ENCODE results near the gene RPTOR.
"Not testable (repeated sequence)": the region's sequence is repeated elsewhere in the genome, so short reads cannot be mapped to it uniquely, and the experiment has no call there.

The RPTOR gene

DNA sequence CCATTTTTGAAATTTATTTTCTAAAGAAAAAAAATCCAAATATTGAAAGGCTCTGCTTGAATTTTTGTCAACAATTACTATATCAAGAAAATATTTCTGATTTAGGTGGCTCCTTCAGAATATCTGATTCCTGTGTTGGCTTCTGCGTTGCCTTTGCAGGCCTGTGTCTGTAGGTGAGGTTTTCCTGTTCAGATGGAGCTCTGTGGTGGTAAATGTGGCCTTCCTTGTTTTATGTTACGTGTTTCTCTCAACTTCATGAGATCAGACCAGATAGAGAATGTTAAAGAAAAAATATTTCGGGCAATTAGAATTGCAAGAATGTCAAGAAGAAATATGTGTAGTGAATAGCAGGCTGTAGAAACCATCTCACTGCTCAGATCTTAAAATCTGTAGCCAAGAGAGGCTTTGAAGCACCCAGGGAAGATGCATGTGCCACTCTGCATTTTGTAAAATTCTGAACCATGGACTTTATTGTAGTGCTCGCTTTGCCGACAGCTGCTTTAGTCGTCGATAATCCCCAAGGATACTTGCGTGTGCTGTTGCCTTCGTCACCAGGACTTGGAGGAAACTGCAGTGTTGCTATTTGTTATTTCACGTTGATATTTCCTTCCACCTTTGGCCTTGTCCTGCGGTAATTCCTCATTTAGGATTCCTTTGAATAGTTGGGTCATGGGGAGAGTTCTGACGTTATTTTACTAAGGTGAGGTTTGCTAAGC lies 69.9 kb downstream of the RPTOR start:
- DNase-seq (ENCODE audit: low read depth in 2 of 2, low spot score in 1 of 2): no peak

DNA sequence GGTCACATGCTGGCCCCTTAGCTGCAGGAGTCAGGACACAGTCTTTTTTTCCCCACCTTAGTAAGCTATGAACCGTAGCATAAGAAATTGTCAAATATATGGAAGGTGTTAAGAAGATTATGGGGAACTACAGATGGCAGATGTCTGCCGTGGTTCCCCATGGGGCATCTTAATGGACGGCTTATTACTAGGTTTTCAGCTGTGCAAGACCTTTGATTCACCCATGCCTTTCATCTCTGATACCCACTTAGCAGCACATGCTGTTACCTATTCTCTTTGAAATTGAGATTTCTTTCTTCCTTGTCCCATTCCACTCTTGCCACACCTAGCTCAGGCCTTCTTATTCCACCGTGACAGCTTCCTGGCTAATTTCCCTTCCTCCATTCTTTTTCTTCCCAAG lies 70.7 kb downstream of the RPTOR start:
- no peak for DNase-seq (ENCODE audit: low read depth in 2 of 2, low spot score in 1 of 2)

DNA sequence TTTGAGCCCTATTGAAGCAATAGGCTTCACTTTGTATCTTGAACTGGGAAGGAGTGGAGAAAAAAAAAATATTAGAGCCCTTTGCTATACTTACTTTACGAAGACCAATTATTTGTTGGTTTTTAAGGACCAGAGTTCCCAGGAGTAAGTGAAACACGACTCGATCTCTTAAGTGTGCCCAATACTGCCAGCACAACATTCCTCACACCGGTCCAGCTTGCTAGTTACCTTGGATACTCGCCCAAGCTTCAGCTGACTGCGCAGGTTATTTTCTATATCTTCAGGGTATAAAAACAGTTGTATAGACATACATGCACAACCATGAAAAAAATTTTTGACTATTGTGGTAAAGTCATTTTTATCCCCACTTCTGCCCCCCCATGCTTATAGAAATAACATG lies 72.1 kb downstream of the RPTOR start:
- DNase-seq (ENCODE audit: low read depth in 2 of 2, low spot score in 1 of 2): no peak

DNA sequence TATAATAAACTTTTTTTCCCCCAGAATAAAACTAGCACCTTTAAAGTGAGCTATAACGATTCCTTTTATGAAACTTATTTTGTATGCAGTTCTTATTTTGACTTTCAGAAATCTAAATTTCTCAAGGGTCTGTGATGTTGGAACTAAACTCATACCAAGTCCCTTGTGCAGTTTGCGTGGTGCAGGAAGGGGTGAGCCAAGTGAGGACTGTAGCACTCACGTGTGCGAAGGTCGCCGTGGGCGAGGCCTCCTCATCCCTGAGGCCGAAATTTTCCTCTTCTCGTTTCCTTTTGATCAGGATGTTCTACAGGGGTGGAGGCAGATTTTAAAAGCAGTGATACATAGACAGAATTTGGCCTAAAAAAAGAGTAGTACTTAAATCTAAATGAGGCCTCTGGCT lies 73.7 kb downstream of the RPTOR start:
- no peak for DNase-seq (ENCODE audit: low read depth in 2 of 2, low spot score in 1 of 2)

DNA sequence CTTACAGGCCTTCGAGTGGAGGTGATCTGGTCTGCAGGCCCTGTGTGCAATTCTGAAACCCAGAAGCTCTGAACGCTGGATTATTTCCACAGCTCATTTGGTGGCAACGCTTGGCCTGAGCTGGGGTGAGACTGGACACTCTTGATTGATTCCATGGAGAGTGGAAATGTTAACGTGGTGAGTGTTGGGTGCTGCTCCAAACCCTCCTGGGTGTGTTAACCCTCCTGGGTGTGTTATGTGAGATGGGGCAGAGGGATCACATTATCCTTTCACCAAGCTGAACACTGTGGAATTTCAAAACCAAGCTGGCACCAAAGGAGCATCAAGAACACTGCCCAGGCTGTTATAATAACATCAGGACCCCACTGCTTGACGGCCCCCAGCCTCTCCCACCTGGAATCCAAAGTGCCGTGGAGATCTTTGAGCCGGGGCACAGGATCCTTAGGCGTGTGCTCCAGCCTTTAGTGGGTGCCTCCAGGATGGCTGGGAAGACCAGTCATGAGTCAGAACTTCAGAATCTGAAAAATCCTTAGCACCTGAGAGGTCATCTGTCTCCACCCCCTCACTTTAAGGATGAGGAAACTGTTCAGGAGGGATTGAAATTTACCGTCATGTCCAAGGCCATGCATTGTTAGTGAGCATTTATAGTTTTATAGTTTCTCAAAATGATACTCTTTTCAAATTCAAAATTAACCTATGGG lies 75.0 kb downstream of the RPTOR start:
- DNase-seq (ENCODE audit: low read depth in 2 of 2, low spot score in 1 of 2): no peak

DNA sequence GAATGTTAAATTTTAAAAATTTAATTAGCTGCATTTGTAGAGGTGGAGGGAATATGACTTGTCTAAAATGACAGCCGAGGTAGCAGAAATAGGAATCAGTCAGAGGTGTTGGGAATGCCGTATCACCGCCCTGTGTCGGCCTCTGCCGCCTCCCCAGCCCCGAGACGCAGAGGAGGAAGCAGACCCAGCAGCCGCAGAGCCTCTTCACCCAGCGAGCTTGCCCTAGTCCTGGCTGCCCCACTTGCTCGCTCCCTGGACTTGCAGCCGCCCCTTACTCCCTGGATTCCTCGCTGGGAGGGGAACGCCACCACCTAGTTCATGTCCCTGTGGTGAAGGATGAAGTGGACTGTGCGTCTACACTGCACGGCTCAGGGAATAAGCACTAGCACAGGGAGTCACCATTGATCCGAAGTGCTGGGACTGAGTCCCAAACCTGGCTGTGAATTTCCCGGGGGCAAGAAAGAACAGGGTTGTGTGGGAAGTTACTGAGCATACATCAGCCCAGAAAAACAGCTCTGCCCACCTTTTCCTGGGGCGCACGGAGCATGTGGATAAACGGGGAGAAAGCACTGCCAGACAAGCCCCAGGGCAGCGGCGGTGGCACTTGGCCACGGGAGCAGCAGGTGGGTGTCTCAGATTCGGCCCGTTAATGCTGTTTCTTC lies 76.8 kb downstream of the RPTOR start:
- no peak for DNase-seq (ENCODE audit: low read depth in 2 of 2, low spot score in 1 of 2)

DNA sequence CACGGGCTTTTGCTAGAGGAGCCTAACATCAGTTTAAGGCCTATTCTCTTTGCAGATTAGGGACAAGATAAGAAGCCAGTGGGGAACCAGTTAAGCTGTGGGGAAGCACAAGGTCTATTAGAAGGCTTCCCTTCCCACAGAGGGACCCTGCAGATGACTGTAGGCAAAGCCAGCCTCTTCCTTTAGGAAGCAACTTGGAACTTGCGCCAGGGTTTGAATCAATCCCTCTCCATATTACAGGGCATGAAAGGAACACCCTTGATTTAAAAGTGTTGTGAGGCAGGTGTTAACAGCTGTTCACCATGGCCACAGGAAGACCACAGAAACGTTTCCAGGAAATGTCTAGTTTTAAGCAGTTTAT lies 77.3 kb downstream of the RPTOR start:
- no peak for DNase-seq (ENCODE audit: low read depth in 2 of 2, low spot score in 1 of 2)

DNA sequence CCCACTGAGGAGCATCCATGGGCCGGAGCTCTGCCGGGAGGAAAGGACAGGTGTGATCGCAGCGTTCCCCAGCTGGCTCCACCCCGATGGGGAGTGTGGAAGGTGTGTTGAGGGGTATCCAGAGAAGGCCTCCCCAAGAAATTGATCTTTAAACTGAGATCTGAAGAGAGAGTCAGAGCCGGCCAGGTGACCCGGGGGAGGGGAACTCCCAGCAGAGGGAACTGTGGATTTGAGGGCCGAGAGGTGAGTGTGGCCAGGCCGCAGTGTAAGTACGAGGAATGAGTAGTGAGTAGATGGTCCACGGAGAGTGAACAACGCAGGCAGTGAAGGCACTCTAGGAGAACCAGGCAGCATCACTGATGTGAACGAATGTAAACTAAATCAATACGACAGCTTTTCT lies 80.2 kb downstream of the RPTOR start:
- DNase-seq (ENCODE audit: low read depth in 2 of 2, low spot score in 1 of 2): no peak

DNA sequence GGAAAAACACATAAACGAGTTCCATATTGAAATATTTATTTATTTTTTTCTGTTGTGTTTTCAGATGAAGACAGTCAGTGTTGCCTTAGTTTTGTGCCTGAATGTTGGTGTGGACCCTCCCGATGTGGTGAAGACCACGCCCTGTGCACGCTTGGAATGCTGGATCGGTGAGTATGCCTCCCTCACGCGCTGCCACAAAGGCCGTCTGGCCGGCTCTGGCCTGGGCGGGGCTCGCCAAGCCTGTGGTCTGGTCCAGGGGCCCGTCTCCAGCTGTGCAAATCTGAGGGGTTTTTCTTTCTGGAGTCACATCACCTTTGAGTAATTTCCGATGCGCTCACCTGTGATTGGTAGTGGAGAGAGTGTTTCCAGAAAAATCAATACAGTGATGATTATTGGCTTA lies 81.0 kb downstream of the RPTOR start:
- DNase-seq (ENCODE audit: low read depth in 2 of 2, low spot score in 1 of 2): no peak

DNA sequence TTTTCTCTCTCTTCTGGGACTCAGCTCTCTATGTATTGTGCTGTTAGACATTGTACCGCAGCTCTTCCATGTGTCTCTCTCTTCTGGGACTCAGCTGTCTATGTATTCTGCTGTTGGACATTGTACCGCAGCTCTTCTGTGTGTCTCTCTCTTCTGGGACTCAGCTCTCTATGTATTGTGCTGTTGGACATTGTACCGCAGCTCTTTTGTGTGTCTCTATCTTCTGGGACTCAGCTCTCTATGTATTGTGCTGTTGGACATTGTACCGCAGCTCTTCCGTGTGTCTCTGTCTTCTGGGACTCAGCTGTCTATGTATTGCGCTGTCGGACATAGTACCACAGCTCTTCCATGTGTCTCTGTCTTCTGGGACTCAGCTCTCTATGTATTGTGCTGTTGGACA lies 84.2 kb downstream of the RPTOR start:
- DNase-seq (ENCODE audit: low read depth in 2 of 2, low spot score in 1 of 2): not testable (repeated sequence)

DNA sequence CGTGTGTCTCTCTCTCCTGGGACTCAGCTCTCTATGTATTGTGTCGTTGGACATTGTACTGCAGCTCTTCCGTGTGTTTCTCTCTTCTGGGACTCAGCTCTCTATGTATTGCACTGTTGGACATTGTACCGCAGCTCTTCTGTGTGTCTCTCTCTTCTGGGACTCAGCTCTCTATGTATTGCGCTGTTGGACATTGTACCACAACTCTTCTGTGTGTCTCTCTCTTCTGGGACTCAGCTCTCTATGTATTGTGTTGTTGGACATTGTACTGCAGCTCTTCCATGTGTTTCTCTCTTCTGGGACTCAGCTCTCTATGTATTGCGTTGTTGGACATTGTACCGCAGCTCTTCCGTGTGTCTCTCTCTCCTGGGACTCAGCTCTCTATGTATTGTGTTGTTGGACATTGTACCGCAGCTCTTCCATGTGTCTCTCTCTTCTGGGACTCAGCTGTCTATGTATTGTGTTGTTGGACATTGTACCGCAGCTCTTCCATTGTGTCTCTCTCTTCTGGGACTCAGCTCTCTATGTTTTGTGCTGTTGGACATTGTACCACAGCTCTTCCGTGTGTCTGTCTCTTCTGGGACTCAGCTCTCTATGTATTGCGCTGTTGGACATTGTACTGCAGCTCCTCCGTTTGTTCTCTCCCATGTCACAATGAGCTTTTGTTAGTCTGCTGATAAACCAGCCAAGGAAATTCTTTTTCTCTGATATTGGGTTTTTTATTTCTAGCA lies 84.8 kb downstream of the RPTOR start:
- no peak for DNase-seq (ENCODE audit: low read depth in 2 of 2, low spot score in 1 of 2)

DNA sequence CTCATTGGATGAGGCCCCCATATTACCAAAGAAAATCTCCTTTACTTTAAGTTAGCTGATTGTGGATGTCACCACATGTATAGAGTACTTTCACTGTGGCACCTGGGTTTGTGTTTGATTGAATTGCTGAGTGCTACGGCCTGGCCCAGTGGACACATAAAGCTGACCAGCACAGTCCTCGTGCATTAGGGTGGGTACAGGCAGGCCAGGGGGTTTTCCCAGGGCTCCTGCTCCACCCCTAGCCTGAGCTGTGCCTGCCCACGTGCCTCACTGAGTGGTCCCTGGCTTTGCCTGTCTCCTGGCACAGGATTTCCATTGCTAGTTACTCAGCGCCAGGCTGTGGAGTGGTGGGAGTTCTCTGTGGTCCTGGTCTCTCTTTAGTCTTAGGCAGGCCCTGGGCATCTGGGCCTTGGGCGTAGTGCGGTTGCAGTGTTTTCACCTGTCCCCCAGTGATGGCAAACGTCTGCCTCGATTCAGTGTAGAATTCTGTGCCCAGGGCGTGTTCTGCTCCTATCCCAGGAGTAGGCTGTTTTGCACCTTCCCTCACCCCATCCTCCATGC lies 86.0 kb downstream of the RPTOR start:
- DNase-seq (ENCODE audit: low read depth in 2 of 2, low spot score in 1 of 2): no peak

DNA sequence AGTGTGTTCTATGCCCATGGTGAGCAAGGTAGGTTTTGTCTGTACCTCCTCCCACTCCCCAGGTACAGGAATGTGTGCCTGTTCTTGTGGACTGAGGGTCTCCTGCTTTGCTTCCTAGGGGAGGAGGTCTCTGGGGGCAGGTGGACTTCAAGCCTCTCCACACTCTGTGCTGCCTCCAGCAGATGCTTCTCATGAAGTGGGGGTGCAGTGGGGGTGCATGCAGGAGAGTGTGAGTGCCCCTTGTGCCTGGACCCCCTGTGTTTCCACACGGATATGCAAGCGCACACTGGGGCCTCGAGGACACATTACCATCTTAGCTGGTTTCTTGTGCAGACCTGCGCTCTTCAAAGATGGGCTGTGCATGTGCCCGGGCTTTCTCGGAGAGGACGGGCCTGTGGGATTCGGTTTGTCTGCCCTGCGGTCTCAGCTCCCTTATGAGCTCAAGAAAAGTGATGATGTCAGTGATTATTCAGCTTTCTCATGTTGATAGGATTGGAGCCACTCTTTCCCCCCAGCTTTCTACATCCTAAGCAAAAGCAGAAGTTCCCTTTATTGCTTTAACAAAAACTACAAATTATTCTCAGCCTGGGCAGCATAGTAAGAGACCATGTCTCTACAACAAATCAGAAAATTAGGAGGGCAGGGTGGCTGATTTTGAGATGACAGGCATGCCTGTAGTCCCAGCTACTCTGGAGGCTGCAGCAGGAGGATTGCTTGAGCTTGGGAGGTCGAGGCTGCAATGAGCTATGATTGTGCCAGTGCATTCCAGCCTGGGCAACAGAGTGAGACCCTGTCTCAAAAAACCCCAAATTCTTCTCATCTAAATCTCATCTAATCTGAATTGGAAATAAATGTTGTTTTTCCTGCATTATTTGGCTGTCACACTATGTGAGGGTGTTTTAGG lies 86.8 kb downstream of the RPTOR start:
- no peak for DNase-seq (ENCODE audit: low read depth in 2 of 2, low spot score in 1 of 2)

DNA sequence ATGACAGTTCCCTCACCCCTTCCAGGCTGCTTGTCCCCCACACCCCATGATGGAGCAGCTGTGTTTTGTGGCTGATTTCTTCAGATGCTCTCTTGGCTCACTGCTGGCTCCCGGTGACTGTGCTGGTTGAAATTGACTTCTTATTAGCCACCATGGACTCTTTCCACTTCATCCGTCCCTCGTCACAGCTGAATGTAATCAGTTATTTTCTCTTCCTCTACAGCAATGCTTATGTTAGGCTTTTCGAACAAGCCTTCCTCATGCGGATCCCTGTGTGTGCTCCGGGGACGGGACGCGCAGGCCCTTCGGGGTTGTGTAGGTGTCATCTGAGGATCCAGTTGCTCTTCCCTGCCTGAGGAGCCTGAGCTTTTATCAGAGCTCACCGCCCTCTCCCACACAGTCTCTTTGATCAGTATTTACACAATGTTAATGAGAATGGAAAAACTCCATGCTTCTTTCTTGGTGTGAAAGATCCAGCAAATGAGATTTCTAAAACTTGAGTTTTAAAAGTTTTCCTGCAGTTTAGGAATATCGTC lies 87.5 kb downstream of the RPTOR start:
- no peak for DNase-seq (ENCODE audit: low read depth in 2 of 2, low spot score in 1 of 2)

DNA sequence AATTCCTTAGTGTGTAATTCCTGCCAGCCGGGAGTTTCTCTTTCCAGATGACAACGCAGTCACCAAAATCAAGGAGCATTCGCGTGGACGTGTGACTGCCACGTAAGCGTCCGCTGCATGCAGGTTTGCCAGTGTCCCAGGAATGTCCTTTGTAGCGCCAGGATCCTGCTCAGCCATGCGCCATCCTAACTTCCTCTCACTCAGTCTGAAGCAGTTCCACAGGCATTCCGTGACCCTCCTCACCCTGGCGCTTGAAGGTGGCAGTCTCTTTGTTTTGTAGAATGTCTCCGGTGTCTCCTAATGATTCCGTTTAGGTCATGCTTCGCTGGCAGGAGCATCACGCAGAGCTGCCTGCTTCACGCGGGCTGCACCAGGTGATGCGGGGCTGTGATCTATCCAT lies 88.6 kb downstream of the RPTOR start:
- DNase-seq (ENCODE audit: low read depth in 2 of 2, low spot score in 1 of 2): no peak

DNA sequence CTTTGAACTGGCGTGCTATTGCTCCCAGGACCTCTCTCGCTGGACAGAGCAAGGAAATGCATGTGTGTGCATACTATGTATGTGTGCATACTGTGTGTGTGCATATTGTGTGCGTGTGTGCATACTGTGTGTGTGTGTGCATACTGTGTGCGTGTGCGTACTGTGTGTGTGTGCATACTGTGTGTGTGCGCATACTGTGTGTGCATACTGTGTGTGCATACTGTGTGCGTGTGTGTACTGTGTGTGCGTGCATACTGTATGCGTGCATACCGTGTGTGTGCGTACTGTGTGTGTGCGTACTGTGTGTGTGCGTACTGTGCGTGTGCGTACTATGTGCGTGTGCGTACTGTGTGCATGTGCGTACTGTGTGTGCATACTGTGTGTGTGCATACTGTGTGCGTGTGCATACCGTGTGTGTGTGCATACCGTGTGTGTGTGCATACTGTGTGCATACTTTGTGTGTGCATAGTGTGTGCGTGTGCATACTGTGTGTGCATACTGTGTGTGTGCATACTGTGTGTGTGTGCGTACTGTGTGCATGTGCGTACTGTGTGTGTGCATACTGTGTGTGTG lies 89.4 kb downstream of the RPTOR start:
- DNase-seq (ENCODE audit: low read depth in 2 of 2, low spot score in 1 of 2): no peak

DNA sequence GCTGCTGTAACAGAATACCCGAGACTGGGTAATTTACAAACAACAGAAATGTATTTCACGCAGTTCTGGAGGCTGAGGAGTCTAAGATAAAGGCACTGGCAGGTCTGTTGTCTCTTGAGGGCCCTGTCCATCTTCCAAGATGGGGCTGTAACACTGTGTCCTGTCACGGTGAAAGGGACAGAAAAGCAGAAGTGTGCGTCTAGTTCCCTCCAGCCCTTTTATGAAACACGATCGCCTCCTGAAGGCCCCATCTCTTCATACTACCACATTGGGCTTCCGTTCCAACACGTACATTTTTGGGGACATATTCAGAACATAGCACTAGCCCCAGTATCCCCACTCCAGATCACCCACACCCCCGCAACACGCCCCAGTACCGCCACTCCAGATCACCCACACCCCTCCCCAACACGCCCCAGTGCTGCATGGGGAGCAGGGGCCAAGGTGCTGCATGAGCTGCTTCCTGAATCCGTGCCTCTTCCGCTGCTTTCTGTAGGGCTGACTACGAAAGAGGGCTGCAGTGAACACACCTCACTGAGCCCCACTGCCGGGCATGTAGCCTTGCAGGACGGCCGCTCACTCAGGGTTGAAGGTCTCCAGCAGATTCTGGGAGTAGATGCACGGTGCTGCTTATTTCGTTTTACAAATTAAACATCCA lies 91.9 kb downstream of the RPTOR start:
- no peak for DNase-seq (ENCODE audit: low read depth in 2 of 2, low spot score in 1 of 2)

DNA sequence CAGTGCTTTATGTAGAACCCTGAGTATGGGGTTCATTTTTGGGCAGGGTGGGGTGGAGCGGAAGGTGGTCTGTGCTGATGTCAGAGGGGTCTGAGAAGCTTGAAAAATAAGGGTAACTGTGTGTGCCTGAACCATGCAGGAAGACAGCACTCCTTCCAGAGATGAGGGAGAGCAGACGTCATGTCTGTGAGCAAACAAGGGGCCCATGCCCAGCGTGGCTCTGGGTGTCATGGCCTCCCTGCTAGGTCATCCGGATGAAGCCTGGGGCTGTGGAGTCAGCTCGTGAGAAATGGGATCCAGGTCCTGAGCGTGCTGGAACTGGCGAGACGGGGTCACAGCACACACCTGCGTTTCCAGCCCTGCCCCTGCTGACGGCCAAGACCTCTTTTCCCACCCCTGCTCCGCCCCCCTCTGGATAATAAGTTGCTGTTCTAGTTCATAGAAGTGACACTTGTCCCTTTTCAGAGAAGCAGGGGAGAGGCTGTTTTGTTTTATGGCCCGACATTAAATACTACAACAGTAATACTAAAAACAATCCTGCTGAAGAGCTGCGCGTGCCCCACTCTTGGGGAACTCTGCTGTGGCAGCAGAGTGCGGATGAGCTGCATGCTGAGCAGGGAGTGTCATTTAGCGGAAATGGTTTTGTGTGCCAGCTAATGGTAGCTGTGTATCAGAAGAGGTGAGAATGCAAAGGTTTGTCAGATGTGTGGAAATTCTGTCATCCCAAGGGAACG lies 92.6 kb downstream of the RPTOR start:
- DNase-seq (ENCODE audit: low read depth in 2 of 2, low spot score in 1 of 2): no peak

DNA sequence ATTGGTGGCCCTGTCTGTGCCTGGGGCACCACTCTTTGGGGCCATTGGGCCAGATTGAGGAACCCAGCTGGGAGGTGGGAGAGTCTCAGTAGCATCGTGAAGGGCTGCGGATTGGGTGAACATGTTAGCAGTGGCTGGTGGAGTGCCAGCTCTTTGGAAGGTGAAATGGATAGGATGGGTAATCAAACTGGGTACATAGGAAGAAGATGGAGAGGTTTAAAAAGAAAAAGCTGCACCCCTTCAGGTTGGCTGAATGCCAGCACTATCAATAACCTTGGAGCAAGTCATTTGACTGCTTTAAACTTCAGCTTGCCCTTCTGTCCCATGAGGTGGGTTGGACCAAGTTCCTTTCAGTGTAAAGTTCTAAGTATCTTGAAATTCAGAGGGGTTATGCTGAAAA lies 95.0 kb downstream of the RPTOR start:
- DNase-seq (ENCODE audit: low read depth in 2 of 2, low spot score in 1 of 2): no peak

All from stimulated activated CD8-positive, alpha-beta memory T cell treated with anti-CD3 and anti-CD28 coated beads, Interleukin-4, amount 100 ng/mL, for 1 hour (primary cell).